PC-9 (cell line): ENCODE measurements around the gene SMOC2. TPM values are rescaled to one million over a fixed set of nuclear protein-coding genes. Genes with fewer than 3 reads are reported as not detected.

Experiments used
- BruUV-seq: library from RNA; stranded (reverse); fragments of 400-500 nt; replicated peaks from 2 replicates; lab custom pipeline; 2021; lab: Mats Ljungman, UMichigan
- CTCF ChIA-PET: fragments of 300-600 bp; sonication (Branson Sonifier 250); formaldehyde crosslinking; loops from one replicate; lab custom pipeline; 2022; ENCODE audit warnings: antibody characterized with exemption; lab: Charles Lee
- POLR2A ChIA-PET: fragments of 300-600 bp; sonication (Branson Sonifier 250); formaldehyde crosslinking; loops from one replicate; lab custom pipeline; 2022; ENCODE audit warnings: antibody characterized with exemption; ENCODE audit not compliant: unreplicated experiment; lab: Charles Lee
- DNase-seq, 2 experiments: peaks; one replicate each; pipeline versions ENCODE4 v3.0.0 to v3.0.0-alpha.2; 2015 to 2022; ENCODE audit warnings: mixed read lengths in 1 of 2
- H2AFZ ChIP-seq: fragments of 200-600 bp; sonication (generic); 2 replicates; pipeline ENCODE4 v1.8.1; 2017; ENCODE audit warnings: antibody characterized with exemption
- H3F3A ChIP-seq: fragments of 200-600 bp; sonication (generic); 2 replicates; pipeline ENCODE4 v1.8.1; 2017; ENCODE audit warnings: antibody characterized with exemption, mild to moderate bottlenecking, low read depth; ENCODE audit not compliant: insufficient read depth
- H3K27ac ChIP-seq: fragments of 200-600 bp; sonication (generic); 2 replicates; pipeline ENCODE4 v1.6.1; 2016; ENCODE audit warnings: mixed run types
- H3K27me3 ChIP-seq: fragments of 200-600 bp; sonication (generic); 2 replicates; pipeline ENCODE4 v1.6.1; 2016; ENCODE audit warnings: low read depth, mixed run types; ENCODE audit not compliant: insufficient read depth
- H3K36me3 ChIP-seq: fragments of 200-600 bp; sonication (generic); 2 replicates; pipeline ENCODE4 v1.6.1; 2016; ENCODE audit warnings: low read depth, mixed run types
- H3K4me1 ChIP-seq: fragments of 200-600 bp; sonication (generic); replicated peaks from 2 replicates; pipeline ENCODE4 v1.6.1; 2016; ENCODE audit warnings: mixed run types; ENCODE audit not compliant: insufficient read depth
- H3K4me2 ChIP-seq: fragments of 200-600 bp; sonication (generic); 2 replicates; pipeline ENCODE4 v1.6.1; 2017; ENCODE audit warnings: mixed run types
- H3K4me3 ChIP-seq: fragments of 200-600 bp; sonication (generic); 2 replicates; pipeline ENCODE4 v1.6.1; 2016; ENCODE audit warnings: mixed run types
- H3K79me2 ChIP-seq: fragments of 200-600 bp; sonication (generic); 2 replicates; pipeline ENCODE4 v1.6.1; 2017; ENCODE audit warnings: low read depth, mixed run types
- H3K9me2 ChIP-seq: fragments of 200-600 bp; sonication (generic); 2 replicates; pipeline ENCODE4 v1.8.1; 2017; ENCODE audit warnings: mild to moderate bottlenecking; ENCODE audit not compliant: insufficient read depth
- H3K9me3 ChIP-seq: fragments of 200-600 bp; sonication (generic); 2 replicates; pipeline ENCODE4 v1.8.1; 2016; ENCODE audit warnings: low read depth; ENCODE audit not compliant: insufficient read depth
- H4K20me1 ChIP-seq: fragments of 200-600 bp; sonication (generic); 2 replicates; pipeline ENCODE4 v1.8.1; 2017; ENCODE audit not compliant: insufficient read depth
- CTCF ChIP-seq: fragments of 200-600 bp; sonication (generic); conservative IDR thresholded peaks from 2 replicates; pipeline ENCODE4 v1.6.1; 2017; ENCODE audit warnings: mixed run types, antibody characterized with exemption, mild to moderate bottlenecking, moderate library complexity
- EZH2 ChIP-seq: fragments of 200-600 bp; sonication (generic); IDR thresholded peaks from 2 replicates; pipeline ENCODE4 v1.8.0; 2017; ENCODE audit warnings: antibody characterized with exemption, low read depth
- intact Hi-C: fragments of 100-400 bp; cut with micrococcal nuclease; formaldehyde crosslinking; loops from one replicate; pipeline ENCODE4 v1.10.0; 2022; ENCODE audit not compliant: unreplicated experiment
- total RNA-seq: library from RNA; stranded (reverse); gene quantifications from 2 replicates; pipeline ENCODE4 v1.2.3, GENCODE V29; 2021

SMOC2 gene
- total RNA-seq, 1 experiment from 2014 or later = not detected

GRCh38 chr6:168638468-168639271 is 197.7 kb downstream of the SMOC2 start:
- H3K9me2 ChIP-seq = no peaks in the 10 kb centered on the region
- H3K79me2 ChIP-seq = no peaks in the 10 kb centered on the region
- H3K4me3 ChIP-seq = no peak overlapping the region
- no peak overlapping the region for H3K27ac ChIP-seq
- BruUV-seq = no TSS peak
- CTCF ChIA-PET = no interaction called here
- no peak for DNase-seq
- intact Hi-C loops = no loop called here
- no peaks in the 10 kb centered on the region for H3F3A ChIP-seq
- H3K27me3 ChIP-seq = no peaks in the 10 kb centered on the region
- POLR2A ChIA-PET = no interaction called here
- TF ChIP-seq EZH2 (no peak), CTCF (no peak)
- H4K20me1 ChIP-seq = no peaks in the 10 kb centered on the region
- H3K36me3 ChIP-seq = no peaks in the 10 kb centered on the region
- peaks cover 5% of the 10 kb centered on the region; the same call in 1 of the 2 replicates for H3K9me3 ChIP-seq
- H3K4me1 ChIP-seq = peaks cover 15% of the 10 kb centered on the region
- H2AFZ ChIP-seq = no peak overlapping the region
- H3K4me2 ChIP-seq = no peak overlapping the region

- Histone ChIP-seq H3K4me1 (peaks cover 15% of the 10 kb centered on the region), H2AFZ (no peak overlapping the region), H3K79me2 (no peaks in the 10 kb centered on the region), H3K4me3 (no peak overlapping the region), H4K20me1 (no peaks in the 10 kb centered on the region), H3K27me3 (no peaks in the 10 kb centered on the region), H3F3A (no peaks in the 10 kb centered on the region), H3K36me3 (no peaks in the 10 kb centered on the region), H3K27ac (no peak overlapping the region), H3K9me3 (no peaks in the 10 kb centered on the region), H3K4me2 (no peak overlapping the region), H3K9me2 (no peaks in the 10 kb centered on the region)
- no peak for DNase-seq
- BruUV-seq = no TSS peak
- ChIA-PET CTCF (no interaction called here), POLR2A (no interaction called here)
- TF ChIP-seq EZH2 (no peak), CTCF (no peak)
- intact Hi-C loops = loop anchor here (5.0 kb wide), 1 partner anchor 37 kb away; no protein-coding TSS in a partner anchor
These were observed 199.2 kb downstream of the SMOC2 start for GRCh38 chr6:168640181-168640580.

- H3K4me2 ChIP-seq = no peak overlapping the region
- no peaks in the 10 kb centered on the region for H3K9me2 ChIP-seq
- no peaks in the 10 kb centered on the region for H4K20me1 ChIP-seq
- peaks cover 15% of the 10 kb centered on the region for H3K4me1 ChIP-seq
- no peak overlapping the region for H2AFZ ChIP-seq
- TF ChIP-seq CTCF (no peak), EZH2 (no peak)
- H3K4me3 ChIP-seq = no peak overlapping the region
- BruUV-seq = no TSS peak
- no peak overlapping the region for H3K27ac ChIP-seq
- intact Hi-C loops = loop anchor here (5.0 kb wide), 1 partner anchor 37 kb away; no protein-coding TSS in a partner anchor
- H3K27me3 ChIP-seq = no peaks in the 10 kb centered on the region
- CTCF ChIA-PET = no interaction called here
- no peaks in the 10 kb centered on the region for H3K36me3 ChIP-seq
- H3F3A ChIP-seq = no peaks in the 10 kb centered on the region
- POLR2A ChIA-PET = no interaction called here
- no peak for DNase-seq
- no peaks in the 10 kb centered on the region for H3K9me3 ChIP-seq
- no peaks in the 10 kb centered on the region for H3K79me2 ChIP-seq
These were observed 199.8 kb downstream of the SMOC2 start for GRCh38 chr6:168640768-168641167.
